IPS DF 6.9 (cell line): ENCODE data around the gene PRR7.

Experiments used
- DNase-seq: peaks from one replicate; pipeline ENCODE4 v3.0.0-alpha.2; 2013; ENCODE audit warnings: low read depth, low spot score
- H3K27ac ChIP-seq: one replicate; pipeline ENCODE4 v1.5.1; 2013; ENCODE audit warnings: low read length, control low read depth
- H3K27me3 ChIP-seq: 2 replicates; pipeline ENCODE4 v1.6.1; 2013; ENCODE audit warnings: mild to moderate bottlenecking, low read length; ENCODE audit not compliant: control insufficient read depth, insufficient read depth
- H3K36me3 ChIP-seq: 2 replicates; pipeline ENCODE4 v1.6.1; 2013; ENCODE audit warnings: low read length; ENCODE audit not compliant: control insufficient read depth, insufficient read depth
- H3K4me1 ChIP-seq: 2 replicates; pipeline ENCODE4 v1.6.1; 2013; ENCODE audit warnings: low read length; ENCODE audit not compliant: control insufficient read depth, insufficient read depth
- H3K4me3 ChIP-seq: 2 replicates; pipeline ENCODE4 v1.5.1; 2013; ENCODE audit warnings: mild to moderate bottlenecking, low read length
- H3K9me3 ChIP-seq: 2 replicates; pipeline ENCODE4 v1.6.1; 2013; ENCODE audit warnings: low read length, inconsistent platforms; ENCODE audit not compliant: control insufficient read depth, insufficient read depth
- WGBS: extraction: QIAGEN DNeasy Blood & Tissue Kit; methylation state at CpG from one replicate; pipeline ENCODE4 v1.1.7; 2013; ENCODE audit warnings: mixed read lengths, missing lambda C conversion rate; ENCODE audit not compliant: insufficient read length, insufficient coverage; 5-methylcytosine and 5-hydroxymethylcytosine counted together

PRR7 gene

DNA sequence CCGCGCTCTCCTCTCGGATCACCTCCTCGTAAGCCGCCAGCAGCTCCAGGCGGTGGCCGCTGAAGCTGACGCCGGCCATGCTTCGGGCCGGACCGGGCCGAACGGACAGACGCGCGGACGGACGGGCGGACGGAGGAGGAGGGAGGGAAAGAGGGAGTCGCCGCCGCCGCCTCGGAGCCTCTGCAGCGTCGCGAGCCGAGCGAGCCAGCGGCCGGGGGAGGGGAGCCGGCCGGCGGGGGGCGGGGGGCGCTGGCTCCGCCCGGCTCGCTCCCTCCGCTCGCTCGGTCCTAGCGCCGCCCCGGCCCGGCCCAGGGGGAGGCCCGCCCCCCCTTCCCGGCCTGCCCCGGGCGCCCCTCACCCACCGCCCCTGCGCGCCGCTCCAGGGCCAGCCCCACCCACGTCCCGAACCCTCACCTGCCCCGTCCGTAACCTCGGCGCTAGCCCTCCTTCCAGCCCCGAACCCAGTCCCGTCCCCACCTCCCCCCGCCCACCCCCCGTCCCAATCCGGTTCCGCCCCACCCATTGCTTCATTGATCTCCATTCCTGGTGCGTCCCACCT, 26.9 kb downstream of the PRR7 start, which contains the start of gene DBN1:
Gene DBN1, minus strand, starts transcription at position 192 of the 559 bp plus-strand sequence. Its CDS starts 113 bp downstream, at position 79.
- no CpG with 5 or more reads among the region's 69 CpGs for WGBS
- peaks cover 22% of the 10 kb centered on the region for H3K36me3 ChIP-seq
- DNase-seq: no peak
- no peak within 1 kb of the TSS for H3K27ac ChIP-seq
- H3K27me3 ChIP-seq: no peaks in the 10 kb centered on the region
- peaks cover 27% of the 10 kb centered on the region for H3K4me1 ChIP-seq
- H3K4me3 ChIP-seq: peak within 1 kb of the TSS; percentile 90
- no peaks in the 10 kb centered on the region for H3K9me3 ChIP-seq

DNA sequence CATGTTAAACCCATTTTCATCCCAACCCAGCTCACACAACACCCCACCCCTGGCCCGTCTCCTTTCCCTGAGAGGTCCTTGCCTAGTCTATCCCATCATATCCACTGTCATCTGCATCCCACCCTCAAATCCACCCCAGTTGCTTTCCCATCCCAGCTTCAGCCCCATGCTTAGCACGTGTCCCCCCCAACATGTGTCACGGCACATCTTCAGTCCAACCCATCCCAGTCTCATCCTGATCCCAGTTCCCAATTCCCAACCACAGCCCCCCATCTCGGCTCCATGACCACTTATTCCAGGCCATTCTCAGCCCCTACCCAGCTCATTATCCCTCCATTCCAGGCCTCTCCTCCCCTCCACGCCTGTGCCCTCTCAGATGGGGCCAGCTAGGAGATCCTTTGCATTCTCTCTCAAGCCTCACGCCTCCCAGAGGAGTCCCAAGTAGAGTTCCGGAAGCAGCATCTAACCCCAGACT, 27.4 kb downstream of the PRR7 start:
- peaks cover 27% of the 10 kb centered on the region for H3K4me1 ChIP-seq
- peaks cover 16% of the 10 kb centered on the region; the same call in 1 of the 2 replicates for H3K36me3 ChIP-seq
- H3K27ac ChIP-seq: no peak overlapping the region
- no CpG with 5 or more reads among the region's 7 CpGs for WGBS
- no peak for DNase-seq
- H3K9me3 ChIP-seq: no peaks in the 10 kb centered on the region
- H3K27me3 ChIP-seq: no peaks in the 10 kb centered on the region
- no peak overlapping the region for H3K4me3 ChIP-seq

DNA sequence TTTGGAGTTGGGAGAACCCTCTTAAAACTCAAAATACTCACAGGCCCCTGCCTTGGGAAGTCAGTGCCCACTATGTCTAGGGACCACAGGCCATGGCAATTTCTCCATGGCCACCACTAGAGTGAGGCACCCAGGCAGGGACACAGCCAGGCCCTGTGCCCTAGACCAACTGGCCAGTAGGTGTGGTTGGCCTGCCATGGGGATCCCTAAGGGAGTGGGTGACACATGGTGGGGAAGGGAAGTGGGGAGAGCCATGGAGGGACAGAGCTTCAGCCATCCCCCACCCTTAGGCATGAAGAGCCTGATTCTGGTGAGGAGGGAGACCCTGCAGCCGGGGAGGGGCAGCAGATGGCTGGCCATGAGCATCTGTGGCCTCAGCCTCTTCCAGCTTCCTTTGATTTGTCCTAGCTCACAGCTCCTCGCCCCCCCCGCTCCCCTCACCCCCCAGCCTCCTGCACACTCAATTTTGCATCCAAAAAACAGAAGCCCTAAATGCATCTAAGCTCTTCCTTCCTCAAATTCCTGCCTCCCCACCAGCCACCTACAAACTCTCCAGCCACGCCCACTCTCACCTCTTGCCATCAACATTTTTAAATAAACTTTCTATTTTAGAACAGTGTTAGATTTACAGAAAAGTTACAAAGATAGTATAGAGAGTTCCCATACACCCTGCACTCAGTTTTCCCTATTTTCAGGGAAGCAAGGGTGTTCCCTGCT, 28.4 kb downstream of the PRR7 start:
- no CpG with 5 or more reads among the region's 4 CpGs for WGBS
- H3K27me3 ChIP-seq: no peaks in the 10 kb centered on the region
- peaks cover 16% of the 10 kb centered on the region; the same call in 1 of the 2 replicates for H3K36me3 ChIP-seq
- H3K4me3 ChIP-seq: no peak overlapping the region
- H3K9me3 ChIP-seq: no peaks in the 10 kb centered on the region
- H3K27ac ChIP-seq: no peak overlapping the region
- peaks cover 26% of the 10 kb centered on the region for H3K4me1 ChIP-seq
- no peak for DNase-seq

DNA sequence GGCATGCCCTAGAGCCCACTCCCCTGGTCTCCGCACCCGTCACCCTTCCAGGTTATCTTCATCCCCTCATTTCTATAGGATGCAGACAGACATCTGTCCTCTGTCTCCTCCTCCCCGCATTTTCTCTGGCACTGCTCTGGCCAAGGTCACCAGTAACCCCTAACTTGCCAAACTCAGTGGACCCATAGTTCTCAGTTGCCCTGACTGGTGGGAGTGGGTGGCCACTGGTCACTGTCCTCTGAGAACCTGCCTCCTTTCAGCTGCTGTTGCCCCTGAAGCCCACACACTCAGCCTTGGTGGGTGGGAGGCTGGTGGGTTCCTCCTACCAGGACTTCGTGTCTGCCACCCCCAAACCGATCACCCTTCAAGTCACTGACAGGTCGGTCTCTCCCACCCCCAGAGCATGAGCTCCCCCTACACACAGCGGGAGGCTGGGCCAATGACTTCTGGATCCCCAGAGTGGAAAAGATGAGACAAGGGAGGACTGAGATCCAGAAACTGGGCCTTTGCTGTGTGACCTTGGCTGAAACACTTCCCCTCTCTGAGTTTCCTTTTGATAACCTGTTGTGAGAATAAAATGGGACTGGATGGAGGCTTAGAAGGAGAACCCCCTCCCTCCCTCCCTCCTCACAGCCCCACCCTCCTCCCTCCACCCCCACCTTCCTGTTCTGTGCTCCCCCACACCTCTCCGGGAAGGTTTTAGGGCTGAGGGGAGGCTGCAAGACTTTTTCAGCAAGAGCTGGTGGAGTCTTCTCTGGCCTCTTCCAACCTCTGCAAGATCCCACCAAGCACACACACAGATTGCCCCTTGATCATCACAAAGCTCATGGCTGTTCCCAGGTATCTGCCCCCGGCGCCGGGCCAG, 29.2 kb downstream of the PRR7 start:
- Histone ChIP-seq H3K36me3 (peaks cover 11% of the 10 kb centered on the region; the same call in 1 of the 2 replicates), H3K27ac (no peak overlapping the region), H3K27me3 (no peaks in the 10 kb centered on the region), H3K9me3 (no peaks in the 10 kb centered on the region), H3K4me3 (no peak overlapping the region), H3K4me1 (peaks cover 18% of the 10 kb centered on the region)
- no peak for DNase-seq
- WGBS: no CpG with 5 or more reads among the region's 11 CpGs

DNA sequence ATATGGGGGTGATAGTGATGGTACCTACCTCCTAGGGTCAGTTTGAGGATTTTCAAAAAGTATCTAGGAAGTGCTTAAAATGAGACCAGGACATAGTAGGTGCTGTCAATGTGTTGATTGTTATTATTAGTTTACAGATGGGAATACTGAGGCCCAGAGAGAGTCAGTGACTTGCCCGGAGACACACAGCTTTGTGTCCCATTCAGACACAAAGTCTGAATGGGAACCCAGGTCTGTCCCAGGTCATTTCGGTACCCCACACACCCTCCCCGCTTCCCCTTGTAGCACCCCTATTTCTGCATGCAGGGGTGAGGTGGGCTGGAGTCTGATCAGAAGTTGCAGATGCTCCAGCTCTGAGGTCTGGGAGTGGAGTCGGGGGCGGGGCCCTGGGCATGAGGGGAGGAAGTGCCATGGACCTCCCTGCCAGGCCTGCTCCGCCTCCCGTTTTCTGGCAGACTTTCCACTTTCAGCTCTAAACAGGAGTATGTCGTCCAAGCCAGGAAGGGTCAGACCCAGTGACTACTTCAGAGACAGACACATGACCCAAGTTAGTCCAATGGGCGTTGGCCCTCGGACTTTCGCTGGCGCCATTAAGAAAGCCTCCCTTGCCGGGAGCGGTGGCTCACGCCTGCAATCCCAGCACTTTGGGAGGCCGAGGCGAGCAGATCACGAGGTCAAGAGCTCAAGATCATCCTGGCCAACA, 30.1 kb downstream of the PRR7 start:
- Histone ChIP-seq H3K27ac (no peak overlapping the region), H3K27me3 (no peaks in the 10 kb centered on the region), H3K9me3 (no peaks in the 10 kb centered on the region), H3K4me1 (peaks cover 12% of the 10 kb centered on the region), H3K4me3 (no peak overlapping the region), H3K36me3 (peaks cover 3% of the 10 kb centered on the region; the same call in 1 of the 2 replicates)
- no CpG with 5 or more reads among the region's 18 CpGs for WGBS
- no peak for DNase-seq

DNA sequence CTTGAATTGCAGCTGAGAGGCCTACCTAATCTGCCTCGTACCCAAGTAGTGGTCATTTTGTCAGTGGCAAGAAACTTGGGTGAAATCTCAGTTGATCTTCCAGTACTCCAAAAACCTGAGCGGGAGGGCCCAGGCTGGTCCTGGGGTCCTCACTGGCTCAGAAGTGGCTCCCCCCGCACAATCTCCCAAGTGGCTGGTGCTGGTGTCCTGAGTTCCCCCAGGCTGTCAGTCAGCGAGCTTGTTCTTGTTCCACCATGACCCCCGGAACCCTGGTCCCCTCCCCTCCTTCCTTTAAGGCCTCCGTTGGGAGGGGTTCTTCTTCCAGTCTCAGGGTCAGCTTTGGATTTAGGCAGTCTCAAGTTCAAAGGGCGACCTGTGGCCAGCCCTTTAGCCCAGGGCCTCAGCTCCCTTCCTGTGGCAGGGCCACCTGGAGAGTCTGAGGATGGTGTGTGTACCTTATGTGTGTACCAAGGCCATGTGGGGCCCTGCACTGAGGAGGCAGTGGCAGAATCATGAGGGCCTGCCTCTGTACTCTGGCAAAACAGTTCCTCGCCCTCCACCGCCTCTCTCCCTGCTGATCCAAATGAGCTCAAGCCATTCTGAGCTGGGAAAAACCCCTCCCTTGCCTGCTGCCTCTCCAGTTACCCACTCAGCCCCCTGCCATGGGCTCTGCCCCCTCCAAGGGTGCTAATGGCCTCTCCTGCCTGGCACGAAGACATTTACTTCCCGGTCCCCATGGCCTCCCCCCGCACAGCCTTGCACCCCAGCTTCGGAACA, 31.3 kb downstream of the PRR7 start:
- Histone ChIP-seq H3K27ac (no peak overlapping the region), H3K36me3 (no peaks in the 10 kb centered on the region; the same call in 1 of the 2 replicates), H3K4me1 (peaks cover 10% of the 10 kb centered on the region; the same call in 1 of the 2 replicates), H3K9me3 (no peaks in the 10 kb centered on the region), H3K4me3 (no peak overlapping the region), H3K27me3 (no peaks in the 10 kb centered on the region)
- WGBS: no CpG with 5 or more reads among the region's 13 CpGs
- no peak for DNase-seq

DNA sequence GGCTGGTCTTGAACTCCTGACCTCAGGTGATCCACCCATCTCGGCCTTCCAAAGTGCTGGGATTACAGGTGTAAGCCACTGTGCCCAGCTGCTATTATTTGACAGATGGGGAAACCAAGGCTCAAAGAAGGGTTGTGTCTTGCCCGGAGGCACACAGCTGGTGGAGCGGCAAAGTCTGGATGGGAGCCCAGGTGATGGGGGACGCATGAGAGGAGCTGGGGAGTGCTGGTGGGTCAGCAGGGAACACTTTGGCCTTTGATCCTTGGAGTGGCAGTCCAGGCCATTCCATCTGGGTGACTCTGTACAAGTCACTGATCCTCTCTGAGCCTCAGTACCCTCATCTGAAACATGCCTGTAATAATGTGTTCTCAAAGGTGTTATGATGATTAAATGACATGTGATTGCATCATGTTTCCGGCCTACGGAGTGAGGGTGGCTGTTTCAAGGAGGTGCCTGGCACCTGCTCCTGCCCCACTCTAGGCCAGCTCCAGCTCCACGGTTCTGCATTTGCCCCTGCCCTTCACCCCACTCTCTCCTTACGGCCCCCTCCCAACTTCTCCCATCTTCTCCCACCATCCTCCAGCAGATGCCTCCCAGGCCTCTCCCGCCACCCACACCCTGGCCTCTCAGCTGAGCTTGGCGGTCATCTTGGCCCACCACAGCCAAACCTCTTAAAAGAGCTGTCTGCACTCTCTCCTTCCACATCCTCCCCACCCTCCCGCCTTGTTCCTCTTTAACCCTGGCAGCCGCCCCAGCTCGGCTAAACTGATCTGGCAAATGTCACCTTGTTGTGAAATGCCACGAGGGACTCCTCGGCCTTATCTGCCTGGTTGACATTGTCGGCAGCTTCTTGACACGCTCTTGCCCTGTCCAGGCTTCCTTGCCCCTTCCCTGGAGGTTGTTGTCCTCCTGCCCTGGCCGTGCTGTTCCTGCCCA, 32.4 kb downstream of the PRR7 start:
- Histone ChIP-seq H3K27me3 (no peaks in the 10 kb centered on the region), H3K9me3 (no peaks in the 10 kb centered on the region), H3K36me3 (peaks cover 9% of the 10 kb centered on the region; the same call in 1 of the 2 replicates), H3K4me3 (no peak overlapping the region), H3K27ac (no peak overlapping the region), H3K4me1 (peaks cover 9% of the 10 kb centered on the region; the same call in 1 of the 2 replicates)
- WGBS: no CpG with 5 or more reads among the region's 18 CpGs
- no peak for DNase-seq

DNA sequence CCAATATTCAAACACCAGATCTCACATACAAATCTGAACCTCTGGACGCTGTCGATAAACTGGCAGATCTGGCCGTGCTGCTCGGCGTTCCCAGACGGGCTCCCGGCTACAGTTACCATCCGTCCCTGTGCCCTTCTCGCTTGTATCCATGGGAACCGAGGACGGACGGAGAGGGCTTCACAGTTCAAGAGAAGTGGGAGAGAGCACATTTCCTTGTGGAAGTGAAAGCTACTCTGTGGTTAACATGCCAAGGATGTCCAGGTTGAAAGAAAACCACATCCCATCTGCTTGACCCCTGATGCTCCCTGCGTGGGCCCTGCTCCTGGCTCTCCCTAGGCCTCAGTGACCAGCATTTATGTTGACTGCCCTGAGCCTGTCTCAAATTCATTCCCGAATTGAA, 33.2 kb downstream of the PRR7 start:
- H3K27ac ChIP-seq: no peak overlapping the region
- no CpG with 5 or more reads among the region's 14 CpGs for WGBS
- no peak for DNase-seq

DNA sequence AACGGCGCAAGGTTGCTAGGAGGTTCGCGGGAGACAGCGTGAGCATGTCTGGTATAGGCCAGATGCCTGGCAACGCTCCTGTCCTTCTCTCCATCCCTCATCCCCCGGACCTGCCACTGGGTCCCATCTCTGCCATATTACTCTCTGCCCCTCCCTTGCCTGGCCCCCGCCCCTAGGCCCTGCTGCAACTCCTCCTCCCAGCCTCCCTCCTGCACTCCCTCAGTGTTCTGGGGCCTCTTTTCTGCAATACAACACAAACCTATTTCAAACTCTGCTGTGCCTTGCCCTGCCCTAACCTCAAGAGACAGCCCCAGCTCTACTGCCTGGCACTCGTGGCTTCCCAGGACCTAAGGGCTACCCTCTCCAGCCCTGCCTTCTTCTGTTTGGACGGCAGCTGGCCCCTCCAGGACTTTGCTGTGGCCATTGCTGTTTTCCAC, 35.8 kb downstream of the PRR7 start:
- H3K27me3 ChIP-seq: no peaks in the 10 kb centered on the region
- H3K36me3 ChIP-seq: peaks cover 19% of the 10 kb centered on the region
- 100% methylated on average over 5 of the region's 10 CpGs for WGBS
- DNase-seq: no peak
- H3K9me3 ChIP-seq: no peaks in the 10 kb centered on the region
- H3K27ac ChIP-seq: no peak overlapping the region
- no peaks in the 10 kb centered on the region for H3K4me1 ChIP-seq
- no peak overlapping the region for H3K4me3 ChIP-seq

More for the DNA sequence above, 33.2 kb downstream of the PRR7 start:
- no peaks in the 10 kb centered on the region for H3K9me3 ChIP-seq
- H3K4me3 ChIP-seq: no peak overlapping the region
- H3K36me3 ChIP-seq: peaks cover 10% of the 10 kb centered on the region; the same call in 1 of the 2 replicates
- no peaks in the 10 kb centered on the region for H3K27me3 ChIP-seq
- peaks cover 4% of the 10 kb centered on the region; the same call in 1 of the 2 replicates for H3K4me1 ChIP-seq
